HepG2 (cell line): ENCODE data around the gene KMT2A.

Experiments
- AHR ChIP-seq: IDR thresholded peaks from 2 replicates; pipeline ENCODE4 v1.6.1; 2018; ENCODE audit warnings: missing genetic modification reagents, missing compliant biosample characterization
- BHLHE40 ChIP-seq: IDR thresholded peaks from 2 replicates; pipeline ENCODE4 v1.6.1; 2011; ENCODE audit warnings: low read length, improper control_type of control experiment
- FUBP1 ChIP-seq: sonication (generic); formaldehyde crosslinking; IDR thresholded peaks from 2 replicates; pipeline ENCODE4 v1.5.1; 2020; ENCODE audit warnings: missing genetic modification reagents, mild to moderate bottlenecking, borderline replicate concordance
- HBP1 ChIP-seq: IDR thresholded peaks from 2 replicates; pipeline ENCODE4 v1.6.1; 2016; ENCODE audit warnings: low read depth, control low read depth
- SIN3A ChIP-seq: IDR thresholded peaks from 2 replicates; pipeline ENCODE4 v1.6.1; 2011; ENCODE audit warnings: low read depth, mild to moderate bottlenecking, control low read depth, low read length, borderline replicate concordance
- SNAI1 ChIP-seq: sonication (generic); formaldehyde crosslinking; IDR thresholded peaks from 2 replicates; pipeline ENCODE4 v1.5.0; 2020; ENCODE audit warnings: mild to moderate bottlenecking, missing genetic modification reagents, borderline replicate concordance
- TCF12 ChIP-seq, 2 experiments: fragments of 450-650 bp in 1 of 2; sonication (generic) in 1 of 2; formaldehyde crosslinking in 1 of 2; IDR thresholded peaks; 2 replicates each; pipeline versions ENCODE4 v1.6.1 to v1.8.0; 2017 to 2022; ENCODE audit warnings: antibody characterized with exemption in 1 of 2, mild to moderate bottlenecking in 1 of 2, missing genetic modification reagents in 1 of 2, moderate library complexity in 1 of 2
- ZBTB33 ChIP-seq: sonication (generic); formaldehyde crosslinking; IDR thresholded peaks from 2 replicates; pipeline ENCODE4 v1.4.0; 2020; ENCODE audit warnings: missing genetic modification reagents
- ZFX ChIP-seq: sonication (generic); formaldehyde crosslinking; IDR thresholded peaks from 2 replicates; pipeline ENCODE4 v1.4.0; 2020; ENCODE audit warnings: mild to moderate bottlenecking, low read depth, missing genetic modification reagents, moderate library complexity
- ZNF17 ChIP-seq: sonication (generic); formaldehyde crosslinking; IDR thresholded peaks from 2 replicates; pipeline ENCODE4 v1.5.0; 2020; ENCODE audit warnings: mild to moderate bottlenecking, missing genetic modification reagents
- ZNF414 ChIP-seq: sonication (generic); formaldehyde crosslinking; IDR thresholded peaks from 2 replicates; pipeline ENCODE4 v1.5.0; 2020; ENCODE audit warnings: missing genetic modification reagents
- ZNF496 ChIP-seq: sonication (generic); formaldehyde crosslinking; IDR thresholded peaks from 2 replicates; pipeline ENCODE4 v1.8.1; 2023; ENCODE audit warnings: mild to moderate bottlenecking, moderate library complexity, missing genetic modification reagents; ENCODE audit not compliant: insufficient replicate concordance
- ZNF605 ChIP-seq: sonication (generic); formaldehyde crosslinking; IDR thresholded peaks from 2 replicates; pipeline ENCODE4 v1.8.0; 2022; ENCODE audit warnings: mild to moderate bottlenecking, missing genetic modification reagents

GRCh38 chr11:118569670-118570069 lies 133.4 kb downstream of the KMT2A start:
- TF ChIP-seq HBP1 (CRISPR knock-in tag) (no peak), ZBTB33 (CRISPR knock-in tag) (no peak), ZFX (CRISPR knock-in tag) (no peak), SNAI1 (no peak), ZNF496 (no peak), AHR (CRISPR knock-in tag) (no peak), ZNF17 (CRISPR knock-in tag) (no peak), ZNF414 (CRISPR knock-in tag) (no peak), TCF12 (IDR thresholded peaks at IDR 0.05) (no peak), TCF12 (CRISPR knock-in tag; IDR thresholded peaks at IDR 0.05) (no peak), BHLHE40 (no peak), ZNF605 (CRISPR knock-in tag) (no peak), FUBP1 (CRISPR knock-in tag) (no peak), SIN3A (no peak)
